Measurements from ENCODE around the gene TCHHL1. TPM values are rescaled to one million over a fixed set of nuclear protein-coding genes. Genes with fewer than 3 reads are reported as not detected.

TCHHL1 gene
- total and polyA plus RNA-seq, 9 of the 15 experiments (the other 6 are each of a cell fraction or from before 2014, with no cell fraction given), result not detected

- BruUV-seq (replicated peaks), result no TSS peak
- ChIA-PET POLR2A (no interaction called here), CTCF (ENCODE audit: low intra/inter-chr PET ratio) (interaction anchor here (1.8 kb wide), 1 partner anchor 115 kb away, joined by 4 read pairs; no protein-coding TSS in a partner anchor)
- no peak overlapping the region for H3K4me2 ChIP-seq (ENCODE audit: insufficient read depth, low read length)
- intact Hi-C loops (cut with micrococcal nuclease) (no loop called here), in situ Hi-C loops (cut with MboI) (no loop called here)
- H4K20me1 ChIP-seq (replicated peaks; ENCODE audit: control insufficient read depth, insufficient read depth, low read length), result no peaks in the 10 kb centered on the region
- H3K4me3 ChIP-seq, result no peak overlapping the region
- no peak for ATAC-seq
- peaks cover 9 to 17% of the 10 kb centered on the region in 2 experiments for H3K4me1 ChIP-seq (replicated peaks in 1 of 2; ENCODE audit: control insufficient read depth in 2 of 2, insufficient read depth in 2 of 2, low read length in 2 of 2)
- H3K27me3 ChIP-seq (ENCODE audit: control insufficient read depth in 2 of 2, insufficient read depth in 2 of 2, low read length in 2 of 2), result no peaks in the 10 kb centered on the region; a peak in 1 of 5 replicates
- no peak overlapping the region for H3K27ac ChIP-seq (ENCODE audit: extremely low read depth, low read depth, low read length)
- no peak for TF ChIP-seq KLF10 (CRISPR knock-in tag; IDR thresholded peaks at IDR 0.05)
- TF ChIP-seq ZNF41 (CRISPR knock-in tag; conservative IDR thresholded peaks at IDR 0.05), result no peak
- TF ChIP-seq ZSCAN32 (CRISPR knock-in tag; IDR thresholded peaks at IDR 0.05), result no peak
- TF ChIP-seq KLF16 (IDR thresholded peaks at IDR 0.05), result no peak
- TF ChIP-seq VEZF1 (CRISPR knock-in tag; IDR thresholded peaks at IDR 0.05), result no peak
- TF ChIP-seq SNRNP70 (optimal IDR thresholded peaks at IDR 0.05; ENCODE audit: low read depth, low read length), result no peak
- H3K9me1 ChIP-seq (ENCODE audit: control insufficient read depth, insufficient read depth, low read length), result no peaks in the 10 kb centered on the region
- DNase-seq (ENCODE audit: extremely low read depth in 1 of 4, low spot score in 3 of 4), result no peak
- H3K9me3 ChIP-seq (replicated peaks; ENCODE audit: control insufficient read depth, insufficient read depth, low read depth, low read length), result no peaks in the 10 kb centered on the region
- H3K36me3 ChIP-seq (ENCODE audit: control insufficient read depth, insufficient read depth, low read length), result no peaks in the 10 kb centered on the region
- no peak overlapping the region for H2AFZ ChIP-seq (ENCODE audit: low read depth, low read length)
- H3K79me2 ChIP-seq (ENCODE audit: control insufficient read depth, insufficient read depth, low read length), result no peaks in the 10 kb centered on the region
- FAIRE-seq, result no peak
- no peak overlapping the region for H3K9ac ChIP-seq (ENCODE audit: insufficient read depth in 1 of 2, low read depth in 2 of 2, low read length in 2 of 2)
Measured at GRCh38 chr1:152067150-152067549, 21.7 kb downstream of the TCHHL1 start.
